MM.1S (cell line): ENCODE results near the gene FRAS1.

Experiments
- CTCF ChIP-seq: fragments of 300-600 bp; sonication (generic); IDR thresholded peaks from 2 replicates; pipeline ENCODE4 v1.5.1; 2016; ENCODE audit warnings: antibody characterized with exemption, low read length, mixed read lengths
- EZH2 ChIP-seq: fragments of 300-600 bp; sonication (generic); optimal IDR thresholded peaks from 2 replicates; pipeline ENCODE3; 2017; ENCODE audit warnings: low read depth, mild to moderate bottlenecking, antibody characterized with exemption, low read length, mixed read lengths

GRCh38 chr4:78190595-78190994, 133.5 kb downstream of the FRAS1 start:
- no peak for TF ChIP-seq CTCF
- TF ChIP-seq EZH2: no peak
